K562 (cell line): Measurements from ENCODE around the gene PFDN4. TPM values are rescaled to one million over a fixed set of nuclear protein-coding genes. Genes with fewer than 3 reads are reported as not detected.

Source experiments
- BCOR ChIP-seq: fragments of 450-650 bp; IDR thresholded peaks from 2 replicates; pipeline ENCODE4 v1.6.1; 2016
- C11orf30 ChIP-seq: fragments of 450-650 bp; IDR thresholded peaks from 2 replicates; pipeline ENCODE4 v1.6.1; 2016; ENCODE audit warnings: low read depth, mild to moderate bottlenecking
- EGR1 ChIP-seq: fragments of 450-650 bp; conservative IDR thresholded peaks from 2 replicates; pipeline ENCODE4 v1.6.1; 2017; ENCODE audit warnings: mild to moderate bottlenecking
- EHMT2 ChIP-seq: fragments of 450-650 bp; IDR thresholded peaks from 2 replicates; pipeline ENCODE4 v1.6.1; 2018; ENCODE audit warnings: antibody characterized with exemption
- JUN ChIP-seq, 2 experiments: sonication (generic) in 1 of 2; formaldehyde crosslinking in 1 of 2; IDR thresholded peaks; 2 replicates each; pipeline versions ENCODE4 v1.6.1 to v1.8.0; 2012 to 2022; ENCODE audit warnings: borderline replicate concordance in 2 of 2, mild to moderate bottlenecking in 2 of 2, improper control_type of control experiment in 1 of 2, low read depth in 1 of 2, low read length in 1 of 2, missing genetic modification reagents in 1 of 2
- JUNB ChIP-seq: fragments of 450-650 bp; formaldehyde crosslinking; conservative IDR thresholded peaks from 2 replicates; pipeline ENCODE4 v1.4.0; 2020; ENCODE audit warnings: mild to moderate bottlenecking
- RFX1 ChIP-seq: fragments of 450-650 bp; IDR thresholded peaks from 2 replicates; pipeline ENCODE4 v1.6.1; 2016; ENCODE audit warnings: mild to moderate bottlenecking, moderate library complexity
- SMAD3 ChIP-seq: fragments of 450-650 bp; formaldehyde crosslinking; conservative IDR thresholded peaks from 2 replicates; pipeline ENCODE4 v1.4.0; 2020; ENCODE audit warnings: mild to moderate bottlenecking
- SOX6 ChIP-seq: fragments of 450-650 bp; IDR thresholded peaks from 2 replicates; pipeline ENCODE4 v1.6.1; 2014; ENCODE audit warnings: mild to moderate bottlenecking
- TBP ChIP-seq: optimal IDR thresholded peaks from 2 replicates; pipeline ENCODE3; 2011; ENCODE audit warnings: low read depth, low read length, improper control_type of control experiment
- ZKSCAN3 ChIP-seq: fragments of 250-450 bp; sonication (Bioruptor Pico); IDR thresholded peaks from 2 replicates; pipeline ENCODE4 v1.4.0; 2020
- ZNF444 ChIP-seq: fragments of 250-450 bp; sonication (Bioruptor Pico); IDR thresholded peaks from 2 replicates; pipeline ENCODE4 v1.4.0; 2020; ENCODE audit warnings: mild to moderate bottlenecking, moderate library complexity
- polyA plus RNA-seq, 8 experiments: library from polyadenylated mRNA; depleted of rRNA in 4 of 8; stranded (reverse) in 5 of 8; unstranded in 3 of 8; fragments of >200 nt; fragmentation: Nextera tagmentation in 2 of 8; fragmentation: Illumina TruSeq in 1 of 8; extraction: Ambion mirVana in 2 of 8; extraction: Trizol in 1 of 8; gene quantifications; 2 replicates each; pipeline versions ENCODE4 v1.2.1 to v1.2.3, GENCODE V29; 2011 to 2014; ENCODE audit warnings: inconsistent platforms in 1 of 8, missing spikeins in 1 of 8
- total RNA-seq, 7 experiments: library from RNA; depleted of rRNA in 6 of 7; stranded (reverse); fragments of >200 nt in 6 of 7; fragmentation: Illumina TruSeq in 2 of 7; extraction: Trizol in 2 of 7; gene quantifications; 2 replicates each; pipeline versions ENCODE4 v1.2.1 to v1.2.3, GENCODE V29; 2011 to 2021; ENCODE audit warnings: low replicate concordance in 1 of 7
- TF ChIP-seq, protein P1 (sequence below): fragments of 200-600 bp; sonication (generic); IDR thresholded peaks from one replicate; pipeline ENCODE4 v1.6.1; 2012; ENCODE audit warnings: mild to moderate bottlenecking, low read depth, low read length, inconsistent platforms
- TF ChIP-seq, protein P2 (sequence below): fragments of 250-450 bp; sonication (Bioruptor Pico); IDR thresholded peaks from 2 replicates; pipeline ENCODE4 v1.8.0; 2022; ENCODE audit warnings: moderate library complexity, mild to moderate bottlenecking, inconsistent platforms
- TF ChIP-seq, protein P3 (sequence below): sonication (generic); formaldehyde crosslinking; IDR thresholded peaks from 2 replicates; pipeline ENCODE4 v1.8.1; 2023; ENCODE audit warnings: mild to moderate bottlenecking, missing genetic modification reagents

Gene PFDN4
- total and polyA plus RNA-seq, 9 of the 15 experiments (the other 6 are each of a cell fraction or from before 2014, with no cell fraction given): 60.1 to 214 (median 122) TPM

DNA sequence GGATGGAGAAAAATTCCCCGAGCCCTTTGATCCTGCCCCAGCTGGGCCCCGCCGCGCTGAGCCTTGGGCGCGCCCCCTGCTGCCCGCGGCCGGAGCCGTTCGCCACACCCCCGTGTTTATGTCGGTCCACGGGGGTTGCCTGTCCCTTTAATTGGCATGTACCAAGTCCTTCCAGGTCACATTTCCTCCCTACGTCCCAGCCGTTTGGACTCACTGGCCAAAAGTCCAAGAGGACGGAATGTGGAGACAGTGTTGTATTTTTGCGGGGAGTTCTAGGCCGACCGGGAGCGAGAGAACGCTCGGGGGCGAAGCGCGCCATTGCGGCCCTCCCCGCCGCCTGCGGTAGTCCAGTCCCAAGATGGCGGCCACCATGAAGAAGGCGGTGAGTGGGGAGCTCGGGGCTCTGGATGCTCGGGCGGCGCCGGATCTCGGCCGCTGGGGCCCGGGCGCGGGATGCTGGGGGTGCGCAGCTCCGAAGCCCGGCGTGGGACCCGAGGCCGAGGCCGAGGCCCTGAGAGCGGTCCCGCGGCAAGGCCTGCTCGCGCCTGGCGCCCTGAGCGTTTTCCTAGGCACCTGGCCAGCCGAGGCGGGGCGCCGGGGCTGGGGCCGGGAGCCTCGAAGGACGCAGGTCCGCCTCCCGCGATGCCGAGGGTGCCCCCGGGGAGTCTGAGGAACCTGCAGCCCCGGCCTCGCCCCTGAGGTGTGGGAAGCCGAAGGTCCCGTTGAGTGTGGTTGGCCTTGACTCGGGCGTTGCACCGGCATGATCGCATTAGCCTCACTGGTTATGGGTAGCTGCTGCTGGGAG, at the start of gene PFDN4 (continued):
- TF ChIP-seq, protein P1, sequence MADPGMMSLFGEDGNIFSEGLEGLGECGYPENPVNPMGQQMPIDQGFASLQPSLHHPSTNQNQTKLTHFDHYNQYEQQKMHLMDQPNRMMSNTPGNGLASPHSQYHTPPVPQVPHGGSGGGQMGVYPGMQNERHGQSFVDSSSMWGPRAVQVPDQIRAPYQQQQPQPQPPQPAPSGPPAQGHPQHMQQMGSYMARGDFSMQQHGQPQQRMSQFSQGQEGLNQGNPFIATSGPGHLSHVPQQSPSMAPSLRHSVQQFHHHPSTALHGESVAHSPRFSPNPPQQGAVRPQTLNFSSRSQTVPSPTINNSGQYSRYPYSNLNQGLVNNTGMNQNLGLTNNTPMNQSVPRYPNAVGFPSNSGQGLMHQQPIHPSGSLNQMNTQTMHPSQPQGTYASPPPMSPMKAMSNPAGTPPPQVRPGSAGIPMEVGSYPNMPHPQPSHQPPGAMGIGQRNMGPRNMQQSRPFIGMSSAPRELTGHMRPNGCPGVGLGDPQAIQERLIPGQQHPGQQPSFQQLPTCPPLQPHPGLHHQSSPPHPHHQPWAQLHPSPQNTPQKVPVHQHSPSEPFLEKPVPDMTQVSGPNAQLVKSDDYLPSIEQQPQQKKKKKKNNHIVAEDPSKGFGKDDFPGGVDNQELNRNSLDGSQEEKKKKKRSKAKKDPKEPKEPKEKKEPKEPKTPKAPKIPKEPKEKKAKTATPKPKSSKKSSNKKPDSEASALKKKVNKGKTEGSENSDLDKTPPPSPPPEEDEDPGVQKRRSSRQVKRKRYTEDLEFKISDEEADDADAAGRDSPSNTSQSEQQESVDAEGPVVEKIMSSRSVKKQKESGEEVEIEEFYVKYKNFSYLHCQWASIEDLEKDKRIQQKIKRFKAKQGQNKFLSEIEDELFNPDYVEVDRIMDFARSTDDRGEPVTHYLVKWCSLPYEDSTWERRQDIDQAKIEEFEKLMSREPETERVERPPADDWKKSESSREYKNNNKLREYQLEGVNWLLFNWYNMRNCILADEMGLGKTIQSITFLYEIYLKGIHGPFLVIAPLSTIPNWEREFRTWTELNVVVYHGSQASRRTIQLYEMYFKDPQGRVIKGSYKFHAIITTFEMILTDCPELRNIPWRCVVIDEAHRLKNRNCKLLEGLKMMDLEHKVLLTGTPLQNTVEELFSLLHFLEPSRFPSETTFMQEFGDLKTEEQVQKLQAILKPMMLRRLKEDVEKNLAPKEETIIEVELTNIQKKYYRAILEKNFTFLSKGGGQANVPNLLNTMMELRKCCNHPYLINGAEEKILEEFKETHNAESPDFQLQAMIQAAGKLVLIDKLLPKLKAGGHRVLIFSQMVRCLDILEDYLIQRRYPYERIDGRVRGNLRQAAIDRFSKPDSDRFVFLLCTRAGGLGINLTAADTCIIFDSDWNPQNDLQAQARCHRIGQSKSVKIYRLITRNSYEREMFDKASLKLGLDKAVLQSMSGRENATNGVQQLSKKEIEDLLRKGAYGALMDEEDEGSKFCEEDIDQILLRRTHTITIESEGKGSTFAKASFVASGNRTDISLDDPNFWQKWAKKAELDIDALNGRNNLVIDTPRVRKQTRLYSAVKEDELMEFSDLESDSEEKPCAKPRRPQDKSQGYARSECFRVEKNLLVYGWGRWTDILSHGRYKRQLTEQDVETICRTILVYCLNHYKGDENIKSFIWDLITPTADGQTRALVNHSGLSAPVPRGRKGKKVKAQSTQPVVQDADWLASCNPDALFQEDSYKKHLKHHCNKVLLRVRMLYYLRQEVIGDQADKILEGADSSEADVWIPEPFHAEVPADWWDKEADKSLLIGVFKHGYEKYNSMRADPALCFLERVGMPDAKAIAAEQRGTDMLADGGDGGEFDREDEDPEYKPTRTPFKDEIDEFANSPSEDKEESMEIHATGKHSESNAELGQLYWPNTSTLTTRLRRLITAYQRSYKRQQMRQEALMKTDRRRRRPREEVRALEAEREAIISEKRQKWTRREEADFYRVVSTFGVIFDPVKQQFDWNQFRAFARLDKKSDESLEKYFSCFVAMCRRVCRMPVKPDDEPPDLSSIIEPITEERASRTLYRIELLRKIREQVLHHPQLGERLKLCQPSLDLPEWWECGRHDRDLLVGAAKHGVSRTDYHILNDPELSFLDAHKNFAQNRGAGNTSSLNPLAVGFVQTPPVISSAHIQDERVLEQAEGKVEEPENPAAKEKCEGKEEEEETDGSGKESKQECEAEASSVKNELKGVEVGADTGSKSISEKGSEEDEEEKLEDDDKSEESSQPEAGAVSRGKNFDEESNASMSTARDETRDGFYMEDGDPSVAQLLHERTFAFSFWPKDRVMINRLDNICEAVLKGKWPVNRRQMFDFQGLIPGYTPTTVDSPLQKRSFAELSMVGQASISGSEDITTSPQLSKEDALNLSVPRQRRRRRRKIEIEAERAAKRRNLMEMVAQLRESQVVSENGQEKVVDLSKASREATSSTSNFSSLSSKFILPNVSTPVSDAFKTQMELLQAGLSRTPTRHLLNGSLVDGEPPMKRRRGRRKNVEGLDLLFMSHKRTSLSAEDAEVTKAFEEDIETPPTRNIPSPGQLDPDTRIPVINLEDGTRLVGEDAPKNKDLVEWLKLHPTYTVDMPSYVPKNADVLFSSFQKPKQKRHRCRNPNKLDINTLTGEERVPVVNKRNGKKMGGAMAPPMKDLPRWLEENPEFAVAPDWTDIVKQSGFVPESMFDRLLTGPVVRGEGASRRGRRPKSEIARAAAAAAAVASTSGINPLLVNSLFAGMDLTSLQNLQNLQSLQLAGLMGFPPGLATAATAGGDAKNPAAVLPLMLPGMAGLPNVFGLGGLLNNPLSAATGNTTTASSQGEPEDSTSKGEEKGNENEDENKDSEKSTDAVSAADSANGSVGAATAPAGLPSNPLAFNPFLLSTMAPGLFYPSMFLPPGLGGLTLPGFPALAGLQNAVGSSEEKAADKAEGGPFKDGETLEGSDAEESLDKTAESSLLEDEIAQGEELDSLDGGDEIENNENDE: no peak
- TF ChIP-seq JUN (IDR thresholded peaks at IDR 0.05; ENCODE audit: borderline replicate concordance, low read depth, low read length): no peak
- no peak for TF ChIP-seq JUN (CRISPR knock-in tag; IDR thresholded peaks at IDR 0.05; ENCODE audit: borderline replicate concordance)
- TF ChIP-seq TBP: peak; percentile 82
- TF ChIP-seq EHMT2: no peak
- TF ChIP-seq SOX6: peak; percentile 21; the same call in 1 of the 2 replicates
- TF ChIP-seq, protein P2, sequence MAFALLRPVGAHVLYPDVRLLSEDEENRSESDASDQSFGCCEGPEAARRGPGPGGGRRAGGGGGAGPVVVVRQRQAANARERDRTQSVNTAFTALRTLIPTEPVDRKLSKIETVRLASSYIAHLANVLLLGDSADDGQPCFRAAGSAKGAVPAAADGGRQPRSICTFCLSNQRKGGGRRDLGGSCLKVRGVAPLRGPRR: no peak
- peak; percentile 72 for TF ChIP-seq C11orf30
- TF ChIP-seq EGR1: peak; percentile 82
- TF ChIP-seq, protein P3, sequence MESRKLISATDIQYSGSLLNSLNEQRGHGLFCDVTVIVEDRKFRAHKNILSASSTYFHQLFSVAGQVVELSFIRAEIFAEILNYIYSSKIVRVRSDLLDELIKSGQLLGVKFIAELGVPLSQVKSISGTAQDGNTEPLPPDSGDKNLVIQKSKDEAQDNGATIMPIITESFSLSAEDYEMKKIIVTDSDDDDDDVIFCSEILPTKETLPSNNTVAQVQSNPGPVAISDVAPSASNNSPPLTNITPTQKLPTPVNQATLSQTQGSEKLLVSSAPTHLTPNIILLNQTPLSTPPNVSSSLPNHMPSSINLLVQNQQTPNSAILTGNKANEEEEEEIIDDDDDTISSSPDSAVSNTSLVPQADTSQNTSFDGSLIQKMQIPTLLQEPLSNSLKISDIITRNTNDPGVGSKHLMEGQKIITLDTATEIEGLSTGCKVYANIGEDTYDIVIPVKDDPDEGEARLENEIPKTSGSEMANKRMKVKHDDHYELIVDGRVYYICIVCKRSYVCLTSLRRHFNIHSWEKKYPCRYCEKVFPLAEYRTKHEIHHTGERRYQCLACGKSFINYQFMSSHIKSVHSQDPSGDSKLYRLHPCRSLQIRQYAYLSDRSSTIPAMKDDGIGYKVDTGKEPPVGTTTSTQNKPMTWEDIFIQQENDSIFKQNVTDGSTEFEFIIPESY (CRISPR knock-in tag): no peak
- TF ChIP-seq BCOR: peak; percentile 72; the same call in 1 of the 2 replicates
- no peak for TF ChIP-seq RFX1
- TF ChIP-seq ZKSCAN3: no peak
- TF ChIP-seq JUNB (CRISPR knock-in tag): no peak
- TF ChIP-seq ZNF444: no peak
- TF ChIP-seq SMAD3: peak; percentile 75; the same call in 1 of the 2 replicates
